OCI-LY3 (cell line): ENCODE measurements around the gene CCDC8.

Source experiments
- CTCF ChIP-seq: fragments of 200-600, 300-600 bp; sonication (generic); IDR thresholded peaks from 2 replicates; pipeline ENCODE4 v1.5.1; 2014; ENCODE audit warnings: antibody characterized with exemption, low read length, low read depth
- EZH2phosphoT487 ChIP-seq: fragments of 200-600 bp; shearing (Covaris generic); IDR thresholded peaks from 2 replicates; pipeline ENCODE4 v1.6.1; 2018; ENCODE audit warnings: antibody characterized with exemption, mixed run types, low read depth

GRCh38 chr19:46385636-46386035, 27.7 kb downstream of the CCDC8 start:
- TF ChIP-seq CTCF (no peak), EZH2phosphoT487 (no peak)
